ENCODE results near the gene NDST3.

GRCh38 chr4:118047043-118047442, 12.8 kb downstream of the NDST3 start:
- TF ChIP-seq, protein P1, sequence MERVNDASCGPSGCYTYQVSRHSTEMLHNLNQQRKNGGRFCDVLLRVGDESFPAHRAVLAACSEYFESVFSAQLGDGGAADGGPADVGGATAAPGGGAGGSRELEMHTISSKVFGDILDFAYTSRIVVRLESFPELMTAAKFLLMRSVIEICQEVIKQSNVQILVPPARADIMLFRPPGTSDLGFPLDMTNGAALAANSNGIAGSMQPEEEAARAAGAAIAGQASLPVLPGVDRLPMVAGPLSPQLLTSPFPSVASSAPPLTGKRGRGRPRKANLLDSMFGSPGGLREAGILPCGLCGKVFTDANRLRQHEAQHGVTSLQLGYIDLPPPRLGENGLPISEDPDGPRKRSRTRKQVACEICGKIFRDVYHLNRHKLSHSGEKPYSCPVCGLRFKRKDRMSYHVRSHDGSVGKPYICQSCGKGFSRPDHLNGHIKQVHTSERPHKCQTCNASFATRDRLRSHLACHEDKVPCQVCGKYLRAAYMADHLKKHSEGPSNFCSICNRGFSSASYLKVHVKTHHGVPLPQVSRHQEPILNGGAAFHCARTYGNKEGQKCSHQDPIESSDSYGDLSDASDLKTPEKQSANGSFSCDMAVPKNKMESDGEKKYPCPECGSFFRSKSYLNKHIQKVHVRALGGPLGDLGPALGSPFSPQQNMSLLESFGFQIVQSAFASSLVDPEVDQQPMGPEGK (CRISPR knock-in tag; IDR thresholded peaks at IDR 0.05; ENCODE audit: borderline replicate concordance), result no peak
- TF ChIP-seq RARB (CRISPR knock-in tag; IDR thresholded peaks at IDR 0.05), result no peak
- no peak for TF ChIP-seq TCF4 (CRISPR knock-in tag; IDR thresholded peaks at IDR 0.05; ENCODE audit: borderline replicate concordance)
